HG03139 (cell line): ENCODE data around the gene EFR3B.
"Not testable (repeated sequence)": the region's sequence is repeated elsewhere in the genome, so short reads cannot be mapped to it uniquely, and the experiment has no call there.

Experiments
- ATAC-seq: cut with Tn5 transposase; IDR thresholded peaks from one replicate; pipeline ENCODE4 v1.9.1; 2021; ENCODE audit not compliant: unreplicated experiment

EFR3B gene

DNA sequence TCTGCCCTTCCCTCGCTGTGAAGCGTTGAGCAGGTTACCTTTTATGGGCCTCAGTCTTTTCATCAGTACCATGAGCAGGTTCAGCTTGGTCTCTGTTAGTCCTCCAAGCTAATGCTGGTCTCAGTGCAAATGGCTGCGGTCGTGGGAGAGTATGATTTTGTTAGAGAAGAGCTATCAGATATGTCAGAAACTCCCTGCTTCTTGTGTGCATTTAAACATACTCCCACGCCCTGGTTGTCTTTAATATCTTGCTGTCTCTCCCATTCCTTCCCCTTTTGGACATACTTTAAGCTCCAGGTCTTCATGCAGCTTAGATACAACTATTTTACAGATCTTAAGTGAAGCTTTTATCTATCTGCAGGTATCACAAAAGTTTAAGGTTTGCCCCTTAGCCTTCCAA, 62.9 kb downstream of the EFR3B start:
- no peak for ATAC-seq

DNA sequence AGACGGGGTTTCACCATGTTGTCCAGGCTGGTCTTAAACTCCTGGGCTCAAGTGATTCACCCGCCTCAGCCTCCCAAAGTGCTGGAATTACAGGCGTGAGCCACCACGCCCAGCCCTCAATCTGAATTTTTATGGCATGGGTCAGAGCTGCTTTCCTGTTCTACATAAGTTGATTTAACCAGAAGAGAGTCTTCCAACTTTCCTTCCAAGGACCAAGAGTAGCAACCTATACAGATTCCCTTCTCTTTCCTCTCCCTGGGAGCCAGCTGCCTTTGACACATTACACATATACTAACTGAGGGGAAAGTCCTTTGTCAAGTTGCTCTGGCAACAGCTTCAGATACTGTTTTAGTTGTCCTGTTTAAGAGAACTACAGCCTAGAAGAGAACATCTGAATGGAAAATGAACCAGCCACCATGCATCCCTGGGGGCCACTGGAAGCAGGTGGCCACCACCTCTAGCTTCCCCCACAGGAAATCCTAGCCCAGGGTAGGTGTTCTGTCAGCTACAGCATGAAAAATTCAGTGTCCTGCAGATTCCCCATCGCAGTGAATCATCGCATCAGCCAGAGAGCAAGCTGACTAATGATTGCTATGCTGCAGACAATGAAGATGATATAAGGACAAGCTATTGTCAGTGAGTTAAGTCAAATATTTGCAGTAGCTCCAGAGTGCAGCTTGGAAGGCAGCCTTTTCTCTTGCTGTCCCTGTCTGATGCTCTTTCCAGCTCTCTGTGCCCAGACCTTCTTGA, 63.6 kb downstream of the EFR3B start:
- no peak for ATAC-seq

DNA sequence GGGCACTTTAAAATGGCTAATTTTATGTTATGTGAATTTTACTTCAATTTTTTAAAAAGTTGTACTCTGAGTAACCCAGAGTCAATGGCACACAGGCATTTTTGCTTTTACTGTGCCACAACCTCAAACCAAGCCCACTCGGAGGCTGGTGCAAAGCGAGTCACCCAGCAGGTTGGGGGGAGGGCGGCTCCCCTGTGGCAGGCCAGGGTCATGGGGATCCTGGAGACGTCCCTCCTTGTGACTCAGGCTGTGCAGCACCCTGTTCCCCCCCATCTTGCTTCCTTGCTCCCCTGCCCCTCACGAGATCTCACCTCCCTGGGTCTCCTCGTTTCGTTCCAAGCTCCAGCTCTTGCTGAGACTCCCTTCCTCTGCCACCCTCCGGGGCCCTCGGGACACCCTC, 67.9 kb downstream of the EFR3B start:
- no peak for ATAC-seq

DNA sequence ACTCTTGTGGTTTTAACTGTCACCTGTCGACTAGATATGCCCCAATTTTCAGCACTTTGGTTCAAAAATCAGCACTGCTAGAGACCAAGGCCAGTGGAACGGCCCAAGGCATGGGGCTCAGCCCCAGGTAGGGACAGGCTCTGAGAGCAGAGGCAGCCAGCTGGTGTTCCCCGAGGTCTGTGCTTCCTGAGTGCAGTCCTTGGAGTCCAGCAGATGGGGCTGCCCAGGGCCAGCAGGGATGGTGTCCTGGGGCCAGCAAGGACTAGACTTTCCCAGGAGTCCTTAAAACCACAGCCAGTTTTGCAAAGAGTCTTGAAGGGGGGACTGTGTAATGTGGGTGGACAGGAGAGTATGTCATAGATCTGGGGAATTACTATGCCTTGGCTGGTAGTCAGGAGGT, 70.2 kb downstream of the EFR3B start:
- no peak for ATAC-seq

- ATAC-seq: no peak
Observed at GRCh38 chr2:25115249-25115883, 73.5 kb downstream of the EFR3B start.

GRCh38 chr2:25115902-25116301, 74.0 kb downstream of the EFR3B start:
- no peak for ATAC-seq

DNA sequence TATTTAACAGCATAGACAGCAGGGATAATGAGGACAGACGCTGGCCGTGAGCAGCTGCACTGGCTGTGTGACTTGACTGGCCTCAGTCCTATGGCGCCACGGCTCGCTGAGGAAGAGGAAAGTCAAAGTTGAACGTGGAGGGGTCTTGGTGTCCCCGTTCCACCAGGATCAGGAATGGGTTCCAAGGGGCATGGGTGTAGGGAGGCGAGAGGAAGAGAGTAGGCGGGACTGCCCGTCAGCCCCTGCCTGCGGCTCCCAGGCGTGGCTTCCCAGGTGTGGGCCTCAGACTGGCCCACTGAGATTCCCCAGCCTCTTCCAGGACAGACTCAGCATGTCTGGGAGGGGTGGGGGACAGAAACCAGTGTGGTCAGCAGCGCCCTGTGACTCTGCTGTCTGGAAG, 75.1 kb downstream of the EFR3B start:
- no peak for ATAC-seq

- no peak for ATAC-seq
Observed at GRCh38 chr2:25119263-25119662, 77.4 kb downstream of the EFR3B start.

GRCh38 chr2:25122367-25122766, 80.5 kb downstream of the EFR3B start:
- no peak for ATAC-seq

GRCh38 chr2:25123682-25124081, 81.8 kb downstream of the EFR3B start:
- ATAC-seq: no peak

GRCh38 chr2:25125189-25125588, 83.3 kb downstream of the EFR3B start:
- no peak for ATAC-seq

- no peak for ATAC-seq
Observed at GRCh38 chr2:25125976-25126375, 84.1 kb downstream of the EFR3B start.

DNA sequence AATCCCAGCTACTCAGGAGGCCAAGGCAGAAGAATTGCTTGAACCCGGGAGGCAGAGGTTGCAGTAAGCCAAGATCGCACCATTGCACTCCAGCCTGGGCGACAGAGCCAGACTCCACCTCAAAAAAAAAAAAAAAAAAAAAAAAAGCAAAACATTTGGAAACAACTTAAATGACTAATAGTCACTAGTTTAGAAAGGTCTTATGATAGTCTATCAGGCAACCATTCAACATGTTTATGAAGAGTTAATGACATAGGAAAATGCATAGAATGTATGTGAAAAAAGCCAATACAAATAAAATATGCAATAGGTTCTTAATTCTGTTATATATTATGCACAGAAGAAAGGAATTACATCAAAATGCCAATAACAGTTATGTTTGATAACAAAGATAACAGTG, 85.2 kb downstream of the EFR3B start:
- ATAC-seq: not testable (repeated sequence)

GRCh38 chr2:25127646-25128045, 85.8 kb downstream of the EFR3B start:
- no peak for ATAC-seq

DNA sequence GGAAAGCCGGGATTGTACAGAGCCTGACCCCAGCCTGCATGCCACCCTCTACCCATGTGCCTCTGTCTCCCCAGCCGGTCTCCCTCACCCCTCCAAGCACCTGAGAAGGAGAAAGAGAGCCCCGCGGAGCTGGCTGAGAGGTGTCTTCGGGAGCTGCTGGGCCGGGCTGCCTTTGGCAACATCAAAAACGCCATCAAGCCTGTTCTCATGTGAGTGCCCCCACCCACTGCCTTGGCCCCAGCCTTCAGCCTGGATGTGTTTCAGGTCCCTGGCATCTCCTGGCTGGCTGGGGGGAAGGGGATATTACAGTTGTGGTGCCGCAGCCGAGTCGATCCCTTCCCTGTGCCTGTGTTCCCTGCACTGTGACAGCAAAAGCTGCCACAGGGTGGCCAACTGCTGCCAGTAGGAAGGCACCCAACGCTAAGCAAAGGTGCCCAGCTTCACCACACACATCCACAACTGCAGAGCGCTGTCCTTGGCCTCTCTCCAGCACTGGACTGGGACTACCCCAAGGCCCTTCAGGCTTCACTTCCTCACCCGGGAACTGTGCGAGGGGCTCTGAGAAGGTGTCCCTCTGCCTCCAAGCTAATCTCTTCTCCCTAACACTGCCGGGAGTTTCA, 88.1 kb downstream of the EFR3B start:
- no peak for ATAC-seq

GRCh38 chr2:25131253-25131566, 89.3 kb downstream of the EFR3B start:
- no peak for ATAC-seq

GRCh38 chr2:25131567-25132298, 89.9 kb downstream of the EFR3B start:
- no peak for ATAC-seq

DNA sequence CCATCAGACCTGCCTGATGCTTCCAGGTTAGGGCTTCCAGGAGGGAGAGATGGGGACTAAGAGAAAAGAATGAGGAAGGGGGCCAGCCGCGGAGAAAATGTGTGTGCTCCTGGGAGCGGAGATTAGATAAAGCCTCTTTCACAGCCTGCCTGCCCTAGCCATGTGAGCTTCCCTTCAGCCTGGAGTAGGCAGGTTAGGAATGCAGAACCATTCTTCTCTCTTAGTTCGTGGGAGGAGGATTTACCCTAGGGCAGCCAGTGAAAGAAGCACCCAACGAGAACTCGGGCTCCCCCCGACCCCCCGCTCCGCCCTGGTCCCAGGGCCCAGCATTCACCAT, 90.4 kb downstream of the EFR3B start:
- ATAC-seq: no peak

DNA sequence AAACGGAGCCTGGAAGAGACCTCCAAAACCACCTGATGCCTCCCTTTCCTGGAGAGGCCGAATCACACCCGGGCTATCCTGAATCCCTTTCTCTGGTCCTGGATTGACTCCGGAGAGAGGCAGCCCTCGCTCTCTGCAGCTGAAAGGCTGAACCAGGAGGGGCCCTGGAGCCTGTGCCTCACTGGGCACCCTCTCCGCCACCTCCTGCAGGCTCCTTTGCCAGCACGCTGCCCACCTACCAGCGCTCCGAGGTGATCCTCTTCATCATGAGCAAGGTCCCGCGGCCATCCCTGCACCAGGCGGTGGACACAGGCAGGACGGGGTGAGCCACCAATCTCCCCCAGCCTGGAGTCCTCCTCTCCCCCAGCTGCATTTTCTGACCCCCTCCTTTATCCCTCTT, 90.8 kb downstream of the EFR3B start:
- ATAC-seq: no peak

- not testable (repeated sequence) for ATAC-seq
Observed at GRCh38 chr2:25140535-25140934, 98.7 kb downstream of the EFR3B start.

GRCh38 chr2:25141120-25141519, 99.2 kb downstream of the EFR3B start:
- ATAC-seq: no peak

- ATAC-seq: no peak
Observed at GRCh38 chr2:25145803-25146202, 103.9 kb downstream of the EFR3B start.
